C4-2B (cell line): Measurements from ENCODE around the gene KNOP1.

Experiments
- CTCF ChIP-seq: fragments of 450-650 bp; conservative IDR thresholded peaks from 2 replicates; pipeline ENCODE4 v1.5.1; 2017; ENCODE audit warnings: mild to moderate bottlenecking
- ZFX ChIP-seq: fragments of 450-650 bp; IDR thresholded peaks from 2 replicates; pipeline ENCODE4 v1.6.1; 2017

- TF ChIP-seq CTCF, result no peak
- TF ChIP-seq ZFX, result no peak
These were observed 4.3 kb downstream of the KNOP1 start for GRCh38 chr16:19713697-19714096.
